Endothelial cell of umbilical vein (primary cell): ENCODE measurements around the gene PCID2. TPM values are rescaled to one million over a fixed set of nuclear protein-coding genes. Genes with fewer than 3 reads are reported as not detected.

ENCODE experiments used
- BruUV-seq: library from RNA; stranded (reverse); fragments of 400-500 nt; replicated peaks from 2 replicates; lab custom pipeline; 2021; lab: Mats Ljungman, UMichigan
- CTCF ChIA-PET: fragments of 300-600, 350-600 bp; sonication (Branson Sonifier 250); formaldehyde crosslinking; loops from one replicate; lab custom pipeline; 2021; ENCODE audit warnings: antibody characterized with exemption, inconsistent platforms; lab: Charles Lee
- POLR2A ChIA-PET: fragments of 300-600, 350-600 bp; sonication (Branson Sonifier 250); formaldehyde crosslinking; loops from one replicate; lab custom pipeline; 2021; ENCODE audit warnings: antibody characterized with exemption, inconsistent platforms; lab: Charles Lee
- DNase-seq: peaks from one replicate; pipeline ENCODE4 v3.0.0-alpha.2; 2011; ENCODE audit warnings: low read depth, low spot score
- FAIRE-seq: peaks from 2 replicates; lab custom pipeline; 2011; peaks lifted over from hg19 to GRCh38; lab: Jason Lieb, UNC
- H2AFZ ChIP-seq: 2 replicates; pipeline ENCODE4 v1.6.0; 2012; ENCODE audit warnings: low read depth, low read length, control low read depth, inconsistent platforms
- H3K27ac ChIP-seq: 2 replicates; pipeline ENCODE4 v1.5.1; 2011; ENCODE audit warnings: low read depth, mild to moderate bottlenecking, control low read depth, low read length, moderate library complexity; ENCODE audit not compliant: insufficient read depth
- H3K27me3 ChIP-seq, 2 experiments: 2 replicates each; pipeline versions ENCODE4 v1.6.0 to v1.6.1; 2011; ENCODE audit warnings: low read length in 2 of 2, mixed read lengths in 1 of 2; ENCODE audit not compliant: control insufficient read depth in 2 of 2, insufficient read depth in 2 of 2
- H3K36me3 ChIP-seq, 2 experiments: 2 replicates in 1 of 2; 3 replicates in 1 of 2; pipeline ENCODE4 v1.5.1; 2011; ENCODE audit warnings: low read length in 2 of 2, mild to moderate bottlenecking in 1 of 2, moderate library complexity in 1 of 2; ENCODE audit not compliant: control insufficient read depth in 2 of 2, insufficient read depth in 2 of 2; ENCODE audit errors: extremely low read depth in 1 of 2
- H3K4me1 ChIP-seq: 3 replicates; pipeline ENCODE4 v1.5.1; 2011; ENCODE audit warnings: mild to moderate bottlenecking, low read length; ENCODE audit not compliant: control insufficient read depth, insufficient read depth; ENCODE audit errors: extremely low read depth
- H3K4me2 ChIP-seq: 2 replicates; pipeline ENCODE4 v1.6.1; 2011; ENCODE audit warnings: low read length, control low read depth, mixed read lengths; ENCODE audit not compliant: insufficient read depth
- H3K4me3 ChIP-seq, 3 experiments: fragments of 200-600 bp in 1 of 3; sonication (generic), shearing (Covaris generic) in 1 of 3; replicated peaks in 1 of 3; 2 replicates each; pipeline ENCODE4 v1.5.1; 2011 to 2016; ENCODE audit warnings: control low read depth in 3 of 3, low read length in 3 of 3, mild to moderate bottlenecking in 2 of 3, inconsistent platforms in 1 of 3, low read depth in 1 of 3, moderate library complexity in 1 of 3; ENCODE audit not compliant: insufficient read depth in 1 of 3
- H3K79me2 ChIP-seq: 2 replicates; pipeline ENCODE4 v1.6.0; 2012; ENCODE audit warnings: low read length, inconsistent platforms; ENCODE audit not compliant: control insufficient read depth, insufficient read depth
- H3K9ac ChIP-seq: replicated peaks from 2 replicates; pipeline ENCODE3; 2011; ENCODE audit warnings: low read length, control low read depth; ENCODE audit not compliant: insufficient read depth; ENCODE audit errors: extremely low read depth
- H3K9me1 ChIP-seq: replicated peaks from 3 replicates; pipeline ENCODE4 v1.6.0; 2011; ENCODE audit warnings: mild to moderate bottlenecking, low read length; ENCODE audit not compliant: control insufficient read depth, insufficient read depth; ENCODE audit errors: extremely low read depth
- H3K9me3 ChIP-seq: replicated peaks from 2 replicates; pipeline ENCODE4 v1.5.1; 2012; ENCODE audit warnings: low read length, inconsistent platforms; ENCODE audit not compliant: control insufficient read depth, insufficient read depth
- H4K20me1 ChIP-seq: replicated peaks from 2 replicates; pipeline ENCODE3; 2011; ENCODE audit warnings: mild to moderate bottlenecking, low read length; ENCODE audit not compliant: control insufficient read depth, insufficient read depth; ENCODE audit errors: extremely low read depth
- CTCF ChIP-seq, 2 donors: IDR thresholded peaks; 1 replicate in 1 of 2; 2 replicates in 1 of 2; pipeline ENCODE4 v1.5.1; 2011; ENCODE audit warnings: low read length in 2 of 2, mild to moderate bottlenecking in 2 of 2, moderate library complexity in 2 of 2, control low read depth in 1 of 2, inconsistent platforms in 1 of 2, low read depth in 1 of 2; ENCODE audit not compliant: insufficient read depth in 1 of 2; ENCODE audit errors: extremely low read depth in 1 of 2
- EZH2 ChIP-seq: IDR thresholded peaks from 2 replicates; pipeline ENCODE4 v1.6.1; 2012; ENCODE audit warnings: borderline replicate concordance, low read depth, mild to moderate bottlenecking, moderate library complexity, low read length, inconsistent platforms; ENCODE audit not compliant: severe bottlenecking
- FOS ChIP-seq: IDR thresholded peaks from 2 replicates; pipeline ENCODE4 v1.6.1; 2011; ENCODE audit warnings: mild to moderate bottlenecking, low read length, moderate library complexity, borderline replicate concordance; ENCODE audit not compliant: insufficient read depth
- GATA2 ChIP-seq: IDR thresholded peaks from 2 replicates; pipeline ENCODE4 v1.7.0; 2011; ENCODE audit warnings: low read depth, mild to moderate bottlenecking, moderate library complexity, mixed read lengths, low read length; ENCODE audit not compliant: insufficient read length, insufficient read depth
- JUN ChIP-seq: IDR thresholded peaks from 2 replicates; pipeline ENCODE4 v1.6.1; 2011; ENCODE audit warnings: borderline replicate concordance, low read depth; ENCODE audit not compliant: insufficient read length, insufficient read depth
- MAX ChIP-seq: IDR thresholded peaks from 2 replicates; pipeline ENCODE4 v1.6.1; 2011; ENCODE audit not compliant: insufficient read depth, insufficient read length
- MYC ChIP-seq: IDR thresholded peaks from one replicate; pipeline ENCODE4 v1.6.1; 2011; ENCODE audit warnings: mild to moderate bottlenecking, low read depth, low read length
- POLR2A ChIP-seq: IDR thresholded peaks from 2 replicates; pipeline ENCODE4 v1.6.1; 2012; ENCODE audit warnings: low read depth, mild to moderate bottlenecking, control low read depth, low read length
- POLR2AphosphoS5 ChIP-seq: IDR thresholded peaks from 2 replicates; pipeline ENCODE4 v1.6.1; 2012; ENCODE audit warnings: low read depth, mild to moderate bottlenecking, control low read depth, low read length, moderate library complexity; ENCODE audit not compliant: insufficient read depth
- dilution Hi-C: fragments of 300-500 bp; cut with MboI; formaldehyde crosslinking; loops from one replicate; pipeline ENCODE4 v1.15.0; 2019; ENCODE audit warnings: low sequenced_read_pairs; ENCODE audit not compliant: extremely low pct_ligation_motif_present
- intact Hi-C: fragments of 100-400 bp; cut with micrococcal nuclease; formaldehyde crosslinking; loops from one replicate; pipeline ENCODE4 v1.10.0; 2022
- polyA plus RNA-seq, 4 experiments: library from polyadenylated mRNA; depleted of rRNA in 3 of 4; stranded (reverse) in 3 of 4; unstranded in 1 of 4; fragments of >200 nt; gene quantifications; 2 replicates each; pipeline versions ENCODE4 v1.2.1 to v1.2.3, GENCODE V29; 2011 to 2012; ENCODE audit warnings: missing spikeins in 1 of 4
- total RNA-seq: library from RNA; stranded (reverse); gene quantifications from 2 replicates; pipeline ENCODE4 v1.2.3, GENCODE V29; 2021

The PCID2 gene
- total and polyA plus RNA-seq, 2 donors (not counting 3 experiments of a cell fraction or from before 2014, with no cell fraction given) = 52.1 to 55.6 TPM

DNA sequence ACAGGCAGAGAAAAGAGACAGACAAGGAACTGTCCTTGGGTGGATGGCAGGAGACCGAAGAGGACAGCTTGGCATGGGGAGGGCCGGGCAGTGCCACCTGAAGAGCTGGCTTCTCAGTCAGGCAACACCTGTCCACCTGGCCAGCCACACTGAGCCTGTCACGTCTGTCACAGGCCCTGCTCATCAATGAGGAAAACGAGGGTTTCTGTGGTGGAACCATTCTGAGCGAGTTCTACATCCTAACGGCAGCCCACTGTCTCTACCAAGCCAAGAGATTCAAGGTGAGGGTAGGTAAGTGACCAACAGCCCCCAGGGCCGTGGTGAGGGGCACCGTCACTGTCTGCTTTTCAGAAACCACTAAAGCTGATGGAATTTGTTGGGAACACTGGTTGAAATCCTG lies 61.3 kb downstream of the PCID2 start:
- DNase-seq (no peak), FAIRE-seq (no peak)
- POLR2A ChIA-PET = no interaction called here
- no peaks in the 10 kb centered on the region for H4K20me1 ChIP-seq
- no peak overlapping the region for H3K4me3 ChIP-seq
- BruUV-seq = no TSS peak
- CTCF ChIA-PET = no interaction called here
- H3K36me3 ChIP-seq = no peaks in the 10 kb centered on the region
- dilution Hi-C loops = no loop called here
- H3K4me2 ChIP-seq = no peak overlapping the region
- H3K4me1 ChIP-seq = no peaks in the 10 kb centered on the region
- H3K9me1 ChIP-seq = no peaks in the 10 kb centered on the region
- H3K27me3 ChIP-seq = peaks cover 0 to 4% of the 10 kb centered on the region in 2 experiments
- H2AFZ ChIP-seq = no peak overlapping the region
- no peak overlapping the region for H3K27ac ChIP-seq
- H3K9me3 ChIP-seq = no peaks in the 10 kb centered on the region
- H3K79me2 ChIP-seq = no peaks in the 10 kb centered on the region
- H3K9ac ChIP-seq = no peak overlapping the region
- TF ChIP-seq FOS (no peak), MAX (no peak), POLR2A (no peak), CTCF (IDR thresholded peaks at IDR 0.05; ENCODE audit: extremely low read depth in 1 of 2, insufficient read depth in 1 of 2, low read depth in 1 of 2, low read length in 2 of 2) (no peak), POLR2AphosphoS5 (no peak), JUN (no peak), MYC (no peak), EZH2 (no peak), GATA2 (no peak)
- intact Hi-C loops = no loop called here
